Fibroblast of villous mesenchyme (primary cell): ENCODE results near the gene MYOF. TPM values are rescaled to one million over a fixed set of nuclear protein-coding genes. Genes with fewer than 3 reads are reported as not detected.

Experiments
- DNase-seq: peaks from one replicate; pipeline ENCODE4 v3.0.0-alpha.2; 2010; ENCODE audit warnings: low read depth
- H3K4me3 ChIP-seq: 2 replicates; pipeline ENCODE4 v1.5.1; 2011; ENCODE audit warnings: low read depth, mild to moderate bottlenecking, low read length
- CTCF ChIP-seq: IDR thresholded peaks from 2 replicates; pipeline ENCODE4 v1.5.1; 2012; ENCODE audit warnings: low read depth, mild to moderate bottlenecking, low read length; ENCODE audit not compliant: insufficient read depth
- total RNA-seq: library from RNA; depleted of rRNA; stranded (reverse); fragments of >200 nt; gene quantifications from 2 replicates; pipeline ENCODE4 v1.2.3, GENCODE V29; 2012

Gene MYOF
- total RNA-seq, 1 donor, result 323 TPM

GRCh38 chr10:93393211-93393610 lies 88.9 kb downstream of the MYOF start:
- H3K4me3 ChIP-seq, result no peak overlapping the region
- no peak for TF ChIP-seq CTCF
- no peak for DNase-seq

GRCh38 chr10:93392121-93392520 lies 90.0 kb downstream of the MYOF start:
- H3K4me3 ChIP-seq, result no peak overlapping the region
- DNase-seq, result peak; percentile 39

GRCh38 chr10:93390306-93391090 lies 91.6 kb downstream of the MYOF start:
- TF ChIP-seq CTCF, result no peak
- no peak overlapping the region for H3K4me3 ChIP-seq
- DNase-seq, result no peak

More at GRCh38 chr10:93392121-93392520, 90.0 kb downstream of the MYOF start:
- TF ChIP-seq CTCF, result no peak

- DNase-seq, result peak; percentile 92
- H3K4me3 ChIP-seq, result no peak overlapping the region
- peak; percentile 45 for TF ChIP-seq CTCF
Measured at GRCh38 chr10:93386631-93387369, 95.3 kb downstream of the MYOF start.

- no peak overlapping the region for H3K4me3 ChIP-seq
- TF ChIP-seq CTCF, result no peak
- no peak for DNase-seq
Measured at GRCh38 chr10:93385345-93385744, 96.8 kb downstream of the MYOF start.

GRCh38 chr10:93384006-93384405 lies 98.1 kb downstream of the MYOF start:
- no peak for TF ChIP-seq CTCF
- H3K4me3 ChIP-seq, result no peak overlapping the region
- no peak for DNase-seq
